ENCODE measurements around the gene MSANTD3.

DNA sequence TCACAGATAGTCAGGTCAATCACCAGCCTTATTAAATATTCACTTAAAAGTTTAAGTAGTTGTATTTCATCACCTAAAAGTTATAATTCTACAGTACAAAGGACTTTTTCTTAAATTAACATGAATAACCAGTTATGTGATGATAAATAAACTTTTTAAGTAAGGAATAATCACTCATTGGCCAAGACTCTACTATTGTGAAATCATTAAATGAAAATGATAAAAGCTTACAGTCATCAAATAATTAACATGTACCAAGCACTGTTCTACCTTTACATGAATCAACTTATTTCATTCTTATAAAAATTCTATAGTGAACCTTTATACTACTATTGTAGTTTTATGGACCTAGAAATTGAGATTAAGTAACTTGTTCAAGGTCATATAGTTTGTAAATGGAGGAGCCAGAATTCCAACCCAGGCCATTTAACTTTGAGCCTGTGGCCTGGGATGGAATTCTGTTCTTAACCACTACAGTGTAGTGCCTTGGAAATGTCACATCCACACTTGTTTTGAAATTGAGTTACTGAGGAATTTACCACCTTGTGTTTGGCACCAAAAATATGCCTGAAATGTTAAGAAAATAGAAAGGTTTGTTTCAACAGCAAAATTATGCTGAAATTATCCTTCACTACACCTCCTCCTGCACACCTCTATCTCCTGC is 32.8 kb upstream of the MSANTD3 start:
- TF ChIP-seq, protein P1, sequence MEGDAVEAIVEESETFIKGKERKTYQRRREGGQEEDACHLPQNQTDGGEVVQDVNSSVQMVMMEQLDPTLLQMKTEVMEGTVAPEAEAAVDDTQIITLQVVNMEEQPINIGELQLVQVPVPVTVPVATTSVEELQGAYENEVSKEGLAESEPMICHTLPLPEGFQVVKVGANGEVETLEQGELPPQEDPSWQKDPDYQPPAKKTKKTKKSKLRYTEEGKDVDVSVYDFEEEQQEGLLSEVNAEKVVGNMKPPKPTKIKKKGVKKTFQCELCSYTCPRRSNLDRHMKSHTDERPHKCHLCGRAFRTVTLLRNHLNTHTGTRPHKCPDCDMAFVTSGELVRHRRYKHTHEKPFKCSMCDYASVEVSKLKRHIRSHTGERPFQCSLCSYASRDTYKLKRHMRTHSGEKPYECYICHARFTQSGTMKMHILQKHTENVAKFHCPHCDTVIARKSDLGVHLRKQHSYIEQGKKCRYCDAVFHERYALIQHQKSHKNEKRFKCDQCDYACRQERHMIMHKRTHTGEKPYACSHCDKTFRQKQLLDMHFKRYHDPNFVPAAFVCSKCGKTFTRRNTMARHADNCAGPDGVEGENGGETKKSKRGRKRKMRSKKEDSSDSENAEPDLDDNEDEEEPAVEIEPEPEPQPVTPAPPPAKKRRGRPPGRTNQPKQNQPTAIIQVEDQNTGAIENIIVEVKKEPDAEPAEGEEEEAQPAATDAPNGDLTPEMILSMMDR (IDR thresholded peaks at IDR 0.05): no peak
- TF ChIP-seq POLR2AphosphoS5 (IDR thresholded peaks at IDR 0.05) (no peak), POLR2A (IDR thresholded peaks at IDR 0.05) (no peak)
